Myometrial cell (primary cell): Measurements from ENCODE around the gene LCE1C. TPM values are rescaled to one million over a fixed set of nuclear protein-coding genes. Genes with fewer than 3 reads are reported as not detected.

Experiments
- total RNA-seq: library from RNA; depleted of rRNA; stranded (reverse); fragments of >200 nt; gene quantifications from 2 replicates; pipeline ENCODE4 v1.2.3, GENCODE V29; 2015

LCE1C gene, protein sequence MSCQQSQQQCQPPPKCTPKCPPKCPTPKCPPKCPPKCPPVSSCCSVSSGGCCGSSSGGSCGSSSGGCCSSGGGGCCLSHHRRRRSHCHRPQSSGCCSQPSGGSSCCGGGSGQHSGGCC
- not detected in 2 replicates for total RNA-seq

DNA sequence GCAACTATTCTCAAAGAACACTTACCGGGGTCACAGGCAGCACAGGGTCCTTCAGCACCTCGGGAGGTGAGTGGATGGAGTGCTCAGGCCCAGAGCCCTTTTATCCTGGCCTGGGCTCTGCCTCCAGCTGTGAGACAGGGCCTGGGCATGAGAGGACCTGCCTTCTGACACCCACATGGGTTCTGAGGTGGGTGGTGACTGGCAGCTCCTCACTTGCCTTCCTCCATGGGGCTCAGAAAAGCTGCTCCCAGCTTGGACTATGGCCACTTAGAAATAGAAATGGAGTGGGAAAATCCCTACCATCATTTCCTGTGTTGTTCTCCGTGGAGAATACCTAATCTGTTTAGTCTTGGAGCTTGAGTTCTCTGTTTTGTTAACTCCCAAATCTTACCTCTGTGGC is at the start of gene LCE1C:
Gene LCE1C, minus strand, starts transcription at position 76 of the 400 bp plus-strand sequence. CDS start 1,173 bp downstream, outside the sequence.

DNA sequence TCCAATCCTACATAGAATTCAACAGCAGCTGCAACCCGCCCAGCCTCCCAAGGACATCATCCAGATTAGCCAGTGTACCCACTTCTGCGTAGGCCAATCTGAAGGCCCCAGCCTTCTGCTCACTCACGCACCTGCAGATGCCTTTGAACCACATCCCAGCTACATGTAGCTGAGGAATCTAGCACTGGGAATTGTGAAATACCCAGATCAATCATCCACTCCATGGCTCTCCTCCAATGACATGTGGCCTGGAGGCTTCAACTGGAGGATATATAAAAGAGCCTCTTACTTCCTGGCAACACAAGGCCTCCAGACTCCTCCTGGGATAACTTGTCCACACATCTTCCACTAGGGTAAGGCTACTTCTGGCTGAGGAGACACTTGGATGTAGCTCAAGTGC is 36.1 kb upstream of the LCE1C start, which contains the start of gene LCE6A:
Gene LCE6A, plus strand, starts transcription at position 301 of the 400 bp plus-strand sequence. CDS start 665 bp downstream, outside the sequence.

DNA sequence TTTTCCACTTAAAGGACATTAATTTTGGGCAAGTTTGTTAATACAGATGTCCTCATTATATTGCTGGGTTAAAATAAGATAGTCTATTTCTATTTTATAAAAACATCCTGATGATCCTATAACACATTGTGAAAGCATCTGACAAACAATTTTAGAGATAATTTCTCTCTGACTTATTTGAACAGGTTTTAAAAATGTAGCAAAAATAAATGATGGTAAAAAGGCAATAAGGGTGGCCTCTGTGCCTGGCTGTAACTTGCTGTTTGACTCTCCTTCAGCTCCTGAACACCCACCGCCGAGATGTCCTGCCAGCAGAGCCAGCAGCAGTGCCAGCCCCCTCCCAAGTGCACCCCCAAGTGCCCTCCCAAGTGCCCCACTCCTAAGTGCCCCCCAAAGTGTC is 20.7 kb upstream of the LCE1C start, which contains the start of gene LCE1A:
Gene LCE1A, plus strand, starts transcription at position 301 of the 400 bp plus-strand sequence. Its CDS starts 0 bp downstream, at position 301.

DNA sequence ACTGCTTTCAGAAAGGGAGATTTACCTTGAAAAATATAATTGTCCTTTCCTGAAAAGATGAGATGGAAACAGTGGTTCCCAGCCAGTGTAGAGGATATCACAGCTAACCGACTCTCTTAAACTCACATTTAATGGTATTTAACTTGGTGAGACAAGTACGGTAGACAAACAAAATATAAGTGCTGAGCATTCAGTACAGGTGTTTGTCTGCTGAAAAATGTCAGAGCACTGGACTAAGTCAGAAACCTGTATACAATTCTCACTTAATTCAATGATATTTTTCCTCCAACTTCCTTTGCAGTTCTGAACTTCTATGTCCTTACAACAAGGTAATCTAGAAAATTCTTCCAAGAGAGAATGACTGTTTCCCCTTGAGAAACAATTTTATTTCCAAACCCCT is 5.2 kb upstream of the LCE1C start, which contains the start of gene LCE1B:
Gene LCE1B, plus strand, starts transcription at position 301 of the 400 bp plus-strand sequence. CDS start 476 bp downstream, outside the sequence.

DNA sequence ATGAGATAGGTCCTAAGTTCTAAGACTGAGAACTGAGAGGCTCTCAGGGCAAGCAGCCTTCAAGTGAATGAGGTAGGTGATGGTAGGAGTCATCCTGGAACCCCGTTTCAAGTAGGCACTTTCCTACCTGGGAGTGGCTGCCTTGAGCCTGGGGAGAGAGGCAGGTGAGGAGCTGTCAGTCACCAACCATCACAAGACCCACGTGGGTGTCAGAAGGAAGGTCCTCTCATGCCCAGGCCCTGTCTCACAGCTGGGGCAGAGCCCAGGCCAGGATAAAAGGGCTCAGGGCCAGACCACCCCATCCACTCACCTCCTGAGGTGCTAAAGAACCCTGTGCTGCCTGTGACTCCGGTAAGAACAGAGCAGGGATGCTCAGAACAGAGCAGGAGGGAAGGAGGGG is 10.0 kb downstream of the LCE1C start, which contains the start of gene LCE1D:
Gene LCE1D, plus strand, starts transcription at position 301 of the 400 bp plus-strand sequence. CDS start 1,074 bp downstream, outside the sequence.

DNA sequence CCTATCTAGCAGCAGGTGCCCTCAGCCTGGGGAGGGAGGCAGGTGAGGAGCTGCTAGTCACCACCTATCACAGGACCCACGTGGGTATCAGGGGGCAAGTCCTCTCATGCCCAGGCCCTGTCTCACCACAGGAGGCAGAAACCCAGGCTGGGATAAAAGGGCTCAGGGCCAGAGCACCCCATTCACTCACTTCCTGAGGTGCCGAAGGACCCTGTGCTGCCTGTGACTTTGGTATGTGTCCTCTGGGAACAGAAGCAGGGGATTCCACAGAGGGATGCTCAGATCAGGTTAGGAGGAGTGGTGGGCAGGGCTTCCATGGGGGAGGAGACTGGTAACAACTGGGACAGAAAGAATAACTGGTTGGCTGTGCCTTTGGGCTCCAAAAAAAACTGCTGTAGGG is 20.4 kb downstream of the LCE1C start, which contains the start of gene LCE1E:
Gene LCE1E, plus strand, starts transcription at position 181 of the 400 bp plus-strand sequence. CDS start 1,043 bp downstream, outside the sequence.

DNA sequence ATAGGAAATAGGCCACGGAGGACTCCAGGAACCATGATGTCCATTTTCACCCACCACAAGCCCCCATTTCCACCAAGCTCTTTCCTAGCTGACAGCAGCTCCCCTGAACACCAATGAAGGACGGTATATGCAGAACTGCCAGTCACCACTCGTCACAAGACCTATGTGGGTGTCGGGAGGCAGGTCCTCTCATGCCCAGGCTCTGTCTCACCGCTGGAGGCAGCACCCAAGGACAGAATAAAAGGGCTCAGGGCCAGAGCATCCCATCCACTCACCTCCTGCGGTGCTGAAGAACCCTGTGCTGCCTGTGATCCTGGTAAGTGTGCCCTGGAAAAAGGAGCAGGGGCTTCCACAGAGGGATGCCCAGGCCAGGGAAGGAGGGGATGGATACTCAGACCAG is 31.6 kb downstream of the LCE1C start, which contains the start of gene LCE1F:
Gene LCE1F, plus strand, starts transcription at position 266 of the 400 bp plus-strand sequence. CDS start 1,232 bp downstream, outside the sequence.

DNA sequence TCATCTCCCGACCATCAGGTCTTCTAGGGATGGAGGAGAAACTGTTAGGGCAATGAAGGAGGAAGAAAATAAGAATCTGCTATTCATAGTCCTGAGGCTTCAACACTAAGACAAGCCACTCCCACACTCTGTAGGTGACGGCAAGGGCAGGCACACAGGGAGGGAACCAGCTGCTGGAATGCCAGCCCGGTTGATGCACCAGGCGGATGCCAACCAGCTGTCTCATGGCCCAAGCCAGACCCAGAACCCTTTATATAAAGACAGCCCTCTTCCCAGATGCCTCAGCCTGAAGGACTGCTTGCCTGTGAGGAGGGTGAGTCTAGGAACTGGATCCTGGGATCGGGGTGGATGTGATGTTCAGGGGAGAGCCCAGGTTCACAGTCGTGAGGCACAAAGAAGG is 48.7 kb downstream of the LCE1C start, which contains the start of gene KPRP:
Gene KPRP, plus strand, starts transcription at position 279 of the 400 bp plus-strand sequence. CDS start 1,564 bp downstream, outside the sequence.

Other genes starting within 250 kb of the LCE1C start
- not detected in 2 replicates for gene LCE3E, start 239.9 kb downstream of the LCE1C start, total RNA-seq
- not detected in 2 replicates for gene LCE3D, start 226.1 kb downstream of the LCE1C start, total RNA-seq
- not detected in 2 replicates for gene LCE3C, start 206.4 kb downstream of the LCE1C start, total RNA-seq
- gene LCE3B, start 192.8 kb downstream of the LCE1C start, total RNA-seq, result not detected in 2 replicates
- gene LCE3A, start 183.5 kb downstream of the LCE1C start, total RNA-seq, result not detected in 2 replicates
- gene LCE2D, start 143.3 kb downstream of the LCE1C start, total RNA-seq, result not detected in 2 replicates
- not detected in 2 replicates for gene LCE2C, start 131.4 kb downstream of the LCE1C start, total RNA-seq
- not detected in 2 replicates for gene LCE2B, start 120.5 kb downstream of the LCE1C start, total RNA-seq
- not detected in 2 replicates for gene LCE2A, start 108.3 kb downstream of the LCE1C start, total RNA-seq
- gene LCE4A, start 98.5 kb downstream of the LCE1C start, total RNA-seq, result not detected in 2 replicates
- gene KPRP, start 48.6 kb downstream of the LCE1C start, total RNA-seq, result not detected in 2 replicates
- gene LCE1F, start 31.5 kb downstream of the LCE1C start, total RNA-seq, result not detected in 2 replicates
- not detected in 2 replicates for gene LCE1E, start 20.4 kb downstream of the LCE1C start, total RNA-seq
- gene LCE1D, start 9.9 kb downstream of the LCE1C start, total RNA-seq, result not detected in 2 replicates
- not detected in 2 replicates for gene LCE1B, start 5.3 kb upstream of the LCE1C start, total RNA-seq
- not detected in 2 replicates for gene LCE1A, start 20.8 kb upstream of the LCE1C start, total RNA-seq
- gene LCE6A, start 36.2 kb upstream of the LCE1C start, total RNA-seq, result not detected in 2 replicates
- gene LCE7A, start 53.3 kb upstream of the LCE1C start, total RNA-seq, result not detected in 2 replicates
- gene SMCP, start 71.7 kb upstream of the LCE1C start, total RNA-seq, result not detected in 2 replicates
- not detected in 2 replicates for gene IVL, start 101.9 kb upstream of the LCE1C start, total RNA-seq
- gene SPRR5, start 140.6 kb upstream of the LCE1C start, total RNA-seq, result not detected in 2 replicates
- gene SPRR4, start 164.0 kb upstream of the LCE1C start, total RNA-seq, result not detected in 2 replicates
- not detected in 2 replicates for gene SPRR1A, start 177.4 kb upstream of the LCE1C start, total RNA-seq
- gene SPRR3, start 195.1 kb upstream of the LCE1C start, total RNA-seq, result not detected in 2 replicates
- not detected in 2 replicates for gene SPRR1B, start 224.6 kb upstream of the LCE1C start, total RNA-seq
- gene SPRR2D, start 234.5 kb upstream of the LCE1C start, total RNA-seq, result not detected in 2 replicates